ENCODE measurements around the gene STXBP6.

DNA sequence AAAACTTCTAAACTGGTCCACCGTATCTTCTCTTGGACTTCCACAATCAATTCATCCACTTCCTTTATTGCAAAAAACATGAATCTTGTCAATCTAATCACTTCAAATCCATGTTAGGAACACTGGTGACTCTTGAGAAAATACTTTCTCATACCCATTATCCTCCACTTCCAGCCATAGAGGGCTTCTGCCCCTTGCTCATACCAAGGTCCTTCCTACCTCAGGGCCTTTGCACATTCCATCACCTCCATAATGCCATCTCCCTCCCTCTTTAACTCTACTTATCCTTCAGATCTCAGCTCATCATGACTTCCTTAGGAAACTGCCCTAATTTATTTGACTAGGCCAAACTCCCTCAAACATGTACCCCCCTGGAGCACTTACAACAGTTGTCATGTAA, 16.6 kb downstream of the STXBP6 start:
- TF ChIP-seq, protein P1, sequence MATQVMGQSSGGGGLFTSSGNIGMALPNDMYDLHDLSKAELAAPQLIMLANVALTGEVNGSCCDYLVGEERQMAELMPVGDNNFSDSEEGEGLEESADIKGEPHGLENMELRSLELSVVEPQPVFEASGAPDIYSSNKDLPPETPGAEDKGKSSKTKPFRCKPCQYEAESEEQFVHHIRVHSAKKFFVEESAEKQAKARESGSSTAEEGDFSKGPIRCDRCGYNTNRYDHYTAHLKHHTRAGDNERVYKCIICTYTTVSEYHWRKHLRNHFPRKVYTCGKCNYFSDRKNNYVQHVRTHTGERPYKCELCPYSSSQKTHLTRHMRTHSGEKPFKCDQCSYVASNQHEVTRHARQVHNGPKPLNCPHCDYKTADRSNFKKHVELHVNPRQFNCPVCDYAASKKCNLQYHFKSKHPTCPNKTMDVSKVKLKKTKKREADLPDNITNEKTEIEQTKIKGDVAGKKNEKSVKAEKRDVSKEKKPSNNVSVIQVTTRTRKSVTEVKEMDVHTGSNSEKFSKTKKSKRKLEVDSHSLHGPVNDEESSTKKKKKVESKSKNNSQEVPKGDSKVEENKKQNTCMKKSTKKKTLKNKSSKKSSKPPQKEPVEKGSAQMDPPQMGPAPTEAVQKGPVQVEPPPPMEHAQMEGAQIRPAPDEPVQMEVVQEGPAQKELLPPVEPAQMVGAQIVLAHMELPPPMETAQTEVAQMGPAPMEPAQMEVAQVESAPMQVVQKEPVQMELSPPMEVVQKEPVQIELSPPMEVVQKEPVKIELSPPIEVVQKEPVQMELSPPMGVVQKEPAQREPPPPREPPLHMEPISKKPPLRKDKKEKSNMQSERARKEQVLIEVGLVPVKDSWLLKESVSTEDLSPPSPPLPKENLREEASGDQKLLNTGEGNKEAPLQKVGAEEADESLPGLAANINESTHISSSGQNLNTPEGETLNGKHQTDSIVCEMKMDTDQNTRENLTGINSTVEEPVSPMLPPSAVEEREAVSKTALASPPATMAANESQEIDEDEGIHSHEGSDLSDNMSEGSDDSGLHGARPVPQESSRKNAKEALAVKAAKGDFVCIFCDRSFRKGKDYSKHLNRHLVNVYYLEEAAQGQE (IDR thresholded peaks at IDR 0.05; ENCODE audit: insufficient read depth in 1 of 2, low read depth in 2 of 2, low read length in 2 of 2), result no peak
- TF ChIP-seq POLR2AphosphoS5 (IDR thresholded peaks at IDR 0.05; ENCODE audit: low read depth, low read length) (no peak), SIN3A (IDR thresholded peaks at IDR 0.05; ENCODE audit: borderline replicate concordance, insufficient read depth, low read length) (no peak), TAF1 (IDR thresholded peaks at IDR 0.05; ENCODE audit: borderline replicate concordance, insufficient read depth, low read length) (no peak)
